IMR-90 (cell line): Measurements from ENCODE around the gene PUS3.

ENCODE experiments used
- MAFK ChIP-seq: IDR thresholded peaks from 2 replicates; pipeline ENCODE4 v1.6.1; 2012; ENCODE audit warnings: low read depth, low read length, improper control_type of control experiment
- POLR2A ChIP-seq: IDR thresholded peaks from 2 replicates; pipeline ENCODE4 v1.6.1; 2012; ENCODE audit warnings: mild to moderate bottlenecking, low read depth, low read length
- RFX5 ChIP-seq: IDR thresholded peaks from 2 replicates; pipeline ENCODE4 v1.8.0; 2012; ENCODE audit warnings: low read depth, mild to moderate bottlenecking, low read length, moderate library complexity
- SMC3 ChIP-seq: fragments of 150-350 bp; IDR thresholded peaks from 2 replicates; pipeline ENCODE4 v1.6.1; 2016; ENCODE audit warnings: low read depth, mild to moderate bottlenecking, antibody characterized with exemption, low read length, moderate library complexity
- TF ChIP-seq, protein P1 (sequence below): conservative IDR thresholded peaks from 2 replicates; pipeline ENCODE4 v1.5.1; 2012; ENCODE audit warnings: mild to moderate bottlenecking, low read depth, low read length, improper control_type of control experiment

DNA sequence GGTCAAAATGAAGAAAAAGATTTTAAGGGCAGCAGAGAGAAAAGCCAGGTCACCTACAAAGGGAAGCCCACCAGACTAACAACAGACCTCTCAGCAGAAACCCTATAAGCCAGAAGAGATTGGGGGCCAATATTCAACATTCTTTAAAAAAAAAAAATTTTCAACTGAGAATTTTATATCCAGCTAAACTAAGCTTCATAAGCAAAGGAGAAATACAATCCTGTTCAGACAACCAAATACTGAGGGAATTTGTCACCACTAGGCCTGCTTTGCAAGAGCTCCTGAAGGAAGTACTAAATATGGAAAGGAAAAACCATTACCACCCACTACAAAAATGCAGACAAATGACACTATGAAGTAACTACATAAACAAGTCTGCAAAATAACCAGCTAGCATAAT lies 56.8 kb downstream of the PUS3 start:
- TF ChIP-seq MAFK (no peak), RFX5 (no peak), SMC3 (no peak), POLR2A (no peak)
- TF ChIP-seq, protein P1, sequence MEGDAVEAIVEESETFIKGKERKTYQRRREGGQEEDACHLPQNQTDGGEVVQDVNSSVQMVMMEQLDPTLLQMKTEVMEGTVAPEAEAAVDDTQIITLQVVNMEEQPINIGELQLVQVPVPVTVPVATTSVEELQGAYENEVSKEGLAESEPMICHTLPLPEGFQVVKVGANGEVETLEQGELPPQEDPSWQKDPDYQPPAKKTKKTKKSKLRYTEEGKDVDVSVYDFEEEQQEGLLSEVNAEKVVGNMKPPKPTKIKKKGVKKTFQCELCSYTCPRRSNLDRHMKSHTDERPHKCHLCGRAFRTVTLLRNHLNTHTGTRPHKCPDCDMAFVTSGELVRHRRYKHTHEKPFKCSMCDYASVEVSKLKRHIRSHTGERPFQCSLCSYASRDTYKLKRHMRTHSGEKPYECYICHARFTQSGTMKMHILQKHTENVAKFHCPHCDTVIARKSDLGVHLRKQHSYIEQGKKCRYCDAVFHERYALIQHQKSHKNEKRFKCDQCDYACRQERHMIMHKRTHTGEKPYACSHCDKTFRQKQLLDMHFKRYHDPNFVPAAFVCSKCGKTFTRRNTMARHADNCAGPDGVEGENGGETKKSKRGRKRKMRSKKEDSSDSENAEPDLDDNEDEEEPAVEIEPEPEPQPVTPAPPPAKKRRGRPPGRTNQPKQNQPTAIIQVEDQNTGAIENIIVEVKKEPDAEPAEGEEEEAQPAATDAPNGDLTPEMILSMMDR: no peak
